GM18526 (cell line): ENCODE results near the gene ATG13.

Source experiments
- POLR2A ChIP-seq: IDR thresholded peaks from 3 replicates; pipeline ENCODE4 v1.6.1; 2011; ENCODE audit not compliant: insufficient read length; ENCODE audit errors: extremely low read depth

The ATG13 gene

DNA sequence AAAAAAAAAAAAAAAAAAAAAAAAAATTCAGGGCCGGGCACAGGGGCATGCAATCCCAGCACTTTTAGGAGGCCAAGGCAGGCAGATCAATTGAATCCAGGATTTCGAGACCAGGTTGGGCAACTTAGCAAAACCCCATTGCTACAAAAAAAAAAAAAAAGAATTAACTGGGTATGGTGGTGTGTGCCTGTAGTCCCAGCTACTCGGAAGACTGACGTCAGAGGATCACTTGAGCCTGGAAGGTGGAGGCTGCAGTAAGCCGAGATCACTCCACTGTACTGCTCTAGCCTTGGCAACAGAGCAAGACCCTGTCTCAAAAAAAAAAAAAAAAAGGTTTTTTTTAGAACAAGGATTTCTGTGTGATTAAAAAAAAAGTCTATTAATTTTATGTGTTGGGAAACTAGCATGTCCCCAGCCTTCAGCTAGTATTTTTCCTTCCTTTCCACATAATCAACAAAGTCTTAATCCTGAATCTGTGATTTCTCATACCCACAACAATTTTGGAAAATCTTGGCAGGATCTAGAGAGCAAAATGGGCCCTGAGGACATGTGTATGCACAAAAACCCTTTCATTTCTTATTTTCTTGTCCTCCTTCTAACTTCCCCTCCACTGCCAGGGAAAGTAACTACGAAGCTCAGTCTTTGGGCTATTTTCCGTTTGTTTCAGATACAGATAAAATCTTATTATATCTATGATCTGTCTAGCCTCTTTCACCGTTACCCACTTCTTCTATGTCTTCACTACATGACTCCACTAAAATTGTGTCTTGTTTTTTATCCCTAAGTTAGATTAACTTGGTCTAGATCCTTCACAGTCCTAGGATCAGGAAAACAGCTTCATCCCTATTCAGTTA is 17.8 kb upstream of the ATG13 start:
- TF ChIP-seq POLR2A = no peak

DNA sequence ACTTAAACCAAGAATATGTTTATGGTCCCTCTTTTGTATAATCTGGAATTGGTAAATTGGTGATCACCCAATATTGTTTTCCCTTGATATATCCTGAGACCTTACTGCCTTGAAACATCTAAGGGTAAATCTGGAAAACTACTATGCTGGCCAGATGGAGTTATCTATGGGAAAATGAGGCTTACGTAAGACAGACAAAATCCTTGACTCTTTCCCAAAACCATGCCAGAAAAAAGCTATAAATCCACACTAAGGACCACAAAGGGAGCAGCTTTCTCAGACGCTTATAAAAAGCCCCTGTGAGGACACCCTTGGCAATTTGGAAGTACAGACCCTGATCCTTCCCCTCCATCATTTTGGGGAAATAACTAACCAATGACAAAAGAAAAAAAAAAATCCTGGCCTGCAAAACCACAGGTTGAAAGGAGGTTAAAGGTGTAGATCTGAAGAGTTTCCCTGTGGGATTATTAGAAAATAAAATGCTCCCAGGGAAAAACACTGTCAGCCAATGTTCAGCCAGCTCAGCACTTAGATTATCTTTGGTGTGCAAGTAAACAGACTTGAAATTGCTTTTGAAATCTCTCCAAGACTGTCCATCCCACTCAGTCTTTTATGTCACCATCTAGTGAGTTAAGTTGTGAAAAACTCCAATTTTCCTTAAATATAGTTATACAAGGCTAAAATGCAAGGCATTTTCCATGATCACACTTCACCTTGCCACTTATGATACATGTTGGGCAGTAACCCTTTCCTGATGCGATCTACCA is 17.0 kb upstream of the ATG13 start:
- no peak for TF ChIP-seq POLR2A

DNA sequence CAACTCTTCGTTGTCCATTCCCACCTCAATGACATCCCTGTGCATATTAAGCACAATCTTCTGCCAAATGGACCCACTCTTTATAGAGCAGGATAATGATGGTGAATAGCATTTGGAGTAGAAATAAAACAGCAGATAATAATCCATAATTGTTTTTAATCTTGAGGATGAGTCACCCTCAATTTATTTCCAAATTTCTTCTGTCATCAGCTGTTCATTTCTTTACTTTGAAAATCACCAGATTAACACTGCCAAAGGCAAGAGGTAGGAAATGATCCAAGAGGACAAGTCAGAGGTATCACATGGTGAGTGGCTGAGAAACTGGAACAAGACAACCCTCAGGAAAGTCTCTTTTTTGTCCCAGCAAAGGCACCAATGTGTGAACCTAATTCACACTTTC is 16.2 kb upstream of the ATG13 start:
- TF ChIP-seq POLR2A = no peak

DNA sequence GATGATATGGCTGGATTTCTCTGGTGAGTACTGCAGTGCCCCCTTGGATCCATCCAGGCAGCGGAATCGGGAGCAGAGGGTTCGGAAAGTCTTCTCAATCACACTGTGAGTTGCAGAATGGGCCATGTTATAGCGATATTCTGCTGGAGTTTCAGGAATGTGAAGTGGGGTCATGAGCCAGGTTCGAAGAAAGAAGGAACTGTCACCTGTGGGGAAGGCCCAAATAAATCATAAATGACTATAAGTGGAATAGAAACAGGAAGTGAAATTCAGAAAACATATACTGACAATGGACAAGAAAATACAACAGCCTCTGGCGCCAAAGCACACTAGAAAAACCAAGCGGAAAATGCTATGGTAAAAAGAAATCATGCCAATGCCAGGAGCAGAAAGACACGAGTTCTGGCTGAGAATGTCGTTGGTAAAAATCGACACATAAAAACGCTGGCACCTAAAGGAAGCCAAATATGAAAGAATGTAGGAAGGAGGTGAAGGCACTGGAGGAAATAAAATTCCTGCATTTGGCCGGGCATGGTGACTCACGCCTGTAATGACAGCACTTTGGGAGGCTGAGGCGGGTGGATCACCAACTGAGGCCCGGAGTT is 13.5 kb upstream of the ATG13 start:
- no peak for TF ChIP-seq POLR2A

DNA sequence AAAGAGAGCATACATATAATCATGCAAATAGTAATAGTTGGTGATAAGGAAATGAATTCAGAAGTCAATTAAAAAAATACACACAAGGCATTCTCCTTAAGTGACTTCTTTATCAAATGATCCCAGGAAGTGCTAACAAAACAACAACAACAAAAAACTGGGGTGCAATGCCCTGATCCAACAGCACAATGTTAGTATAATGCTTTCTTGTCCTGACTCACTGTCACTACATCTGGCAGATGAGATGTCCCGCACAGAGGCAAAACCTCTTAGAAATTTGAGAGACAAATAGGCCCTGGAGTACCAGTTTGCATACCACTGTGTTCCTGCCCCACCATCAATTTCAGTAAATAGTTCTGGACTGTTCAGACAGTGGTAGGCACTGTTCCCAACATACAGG is 12.6 kb upstream of the ATG13 start:
- no peak for TF ChIP-seq POLR2A

DNA sequence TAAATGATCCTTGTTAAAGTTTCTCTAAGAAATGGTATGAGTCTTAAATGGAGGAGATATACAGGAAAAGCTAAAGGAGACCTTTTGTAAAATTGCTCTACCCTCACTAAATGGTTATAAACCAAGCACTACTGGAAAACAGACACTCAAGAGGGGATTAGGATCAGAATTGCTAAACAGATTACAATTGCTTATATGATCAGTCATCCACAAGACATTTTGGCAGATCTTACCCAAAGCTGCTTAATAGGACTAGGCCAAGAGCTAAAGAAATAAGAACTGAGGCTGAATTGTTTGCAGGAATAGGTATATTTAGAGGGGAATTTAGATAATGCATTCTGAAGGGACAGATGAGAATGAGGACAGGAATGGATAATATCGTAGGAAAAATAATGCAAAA is 9.8 kb upstream of the ATG13 start:
- no peak for TF ChIP-seq POLR2A

DNA sequence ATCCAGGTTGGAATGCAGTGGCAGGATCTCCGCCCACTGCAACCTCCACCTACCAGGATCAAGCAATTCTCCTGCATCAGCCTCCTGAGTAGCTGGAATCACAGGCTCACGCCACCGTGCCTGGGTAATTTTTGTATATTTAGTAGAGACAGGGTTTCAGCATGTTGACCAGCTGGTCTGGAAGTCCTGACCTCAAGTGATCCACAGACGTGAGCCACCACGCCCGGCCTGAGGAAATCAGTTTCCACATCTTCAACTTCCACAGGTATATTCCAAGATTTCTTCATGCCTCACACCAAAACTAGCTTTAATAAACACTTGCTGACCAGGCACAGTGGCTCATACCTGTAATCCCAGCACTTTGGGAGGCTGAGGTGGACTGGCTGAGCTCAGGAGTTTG is 8.0 kb upstream of the ATG13 start:
- no peak for TF ChIP-seq POLR2A

DNA sequence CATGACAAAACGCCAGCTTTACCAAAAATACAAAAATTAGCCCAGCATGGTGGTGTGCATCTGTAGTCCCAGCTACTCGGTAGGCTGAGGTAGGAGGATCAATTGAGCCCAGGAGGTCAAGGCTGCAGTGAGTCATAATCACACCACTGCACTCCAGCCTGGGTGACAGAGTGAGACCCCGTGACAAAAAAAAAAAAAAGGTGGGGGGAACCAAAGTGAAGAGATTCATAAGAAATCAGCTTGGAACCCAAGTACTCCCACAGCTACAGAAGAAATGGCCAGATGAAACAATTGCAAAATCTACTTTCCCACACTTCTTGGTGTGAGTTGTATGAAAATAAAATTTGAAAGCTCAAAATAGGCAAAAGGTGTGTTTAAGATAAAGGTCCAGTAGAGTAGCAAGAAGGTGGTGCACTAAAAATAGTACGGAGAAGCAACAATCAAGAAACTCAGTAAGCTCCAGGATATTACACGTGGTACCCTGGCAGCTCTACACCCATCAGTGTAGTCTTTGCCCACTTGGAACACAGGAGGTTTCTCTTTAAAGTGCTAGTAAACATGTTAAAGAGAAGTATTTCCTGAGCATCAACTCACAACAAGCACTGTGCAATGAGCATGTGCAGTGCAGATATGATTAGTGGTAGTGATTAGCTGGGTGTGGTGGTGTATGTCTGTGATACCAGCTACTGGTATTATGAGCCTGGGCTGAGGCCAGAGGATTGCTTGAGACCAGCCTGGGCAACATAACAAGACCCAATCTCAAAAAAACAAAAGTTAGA is 5.6 kb upstream of the ATG13 start:
- no peak for TF ChIP-seq POLR2A

DNA sequence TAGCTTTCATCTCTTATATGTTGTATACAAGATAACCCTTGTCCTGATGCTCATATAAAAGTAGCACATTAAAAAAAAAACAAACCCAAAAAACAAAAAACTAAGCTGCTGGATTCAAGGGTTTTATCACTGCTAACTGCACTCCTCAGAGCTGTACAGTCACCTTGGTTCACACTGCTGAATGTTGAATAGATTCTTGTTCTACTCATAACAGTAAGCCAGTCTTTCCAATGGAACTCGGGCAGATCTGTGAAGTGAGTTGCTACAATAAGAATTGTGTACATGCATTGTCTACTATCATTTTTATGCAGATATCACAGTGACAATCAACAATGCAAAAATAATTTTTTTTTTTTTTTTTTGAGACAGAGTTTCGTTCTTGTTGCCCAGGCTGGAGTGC is 5.0 kb upstream of the ATG13 start:
- TF ChIP-seq POLR2A = no peak

DNA sequence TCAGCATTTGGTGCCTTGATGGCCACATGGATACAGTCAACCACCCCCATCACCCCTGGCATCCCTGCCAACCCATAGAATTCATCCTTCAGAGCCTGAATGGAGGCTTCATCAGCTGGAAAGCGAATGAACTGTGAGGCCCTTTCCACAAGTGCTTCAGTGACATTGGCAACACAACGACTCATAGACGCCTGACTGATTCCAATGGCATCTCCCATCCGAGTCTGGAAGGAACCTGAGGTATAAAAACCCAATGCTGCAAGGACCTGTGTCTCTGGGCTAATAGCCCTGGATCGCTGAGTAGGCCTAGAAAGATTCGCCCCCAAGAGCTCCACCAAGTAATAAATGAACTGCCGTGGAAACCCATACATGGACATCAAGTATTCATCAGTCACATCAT is 1.6 kb upstream of the ATG13 start:
- no peak for TF ChIP-seq POLR2A

DNA sequence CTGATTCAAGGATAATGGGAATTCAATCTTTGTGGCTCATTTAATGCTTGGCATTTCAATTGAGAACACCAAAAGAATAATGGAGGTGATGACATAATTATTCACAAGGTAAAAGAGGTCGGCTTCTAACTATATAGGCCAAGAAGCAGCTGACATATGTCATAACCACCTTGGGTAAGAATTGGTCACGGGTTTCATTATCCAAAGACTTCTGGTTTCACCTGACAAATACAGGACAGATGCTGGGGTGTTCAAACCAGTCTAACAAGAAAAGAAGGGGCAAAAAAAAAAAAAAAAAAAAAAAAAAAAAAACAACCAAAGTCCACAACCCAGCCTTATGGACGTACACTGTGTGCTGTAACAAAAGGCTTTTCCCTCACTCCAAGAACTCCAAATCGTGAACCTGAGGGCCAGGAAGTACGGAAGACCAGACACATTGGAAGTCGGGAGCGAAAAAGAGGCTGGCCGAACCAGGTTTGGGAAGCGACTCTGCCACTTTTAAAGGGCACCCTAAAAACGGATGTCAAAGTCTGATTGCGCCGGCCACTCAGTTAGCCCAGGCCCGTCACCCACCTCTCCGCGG is 711 bp upstream of the ATG13 start:
- TF ChIP-seq POLR2A = peak; percentile 71

DNA sequence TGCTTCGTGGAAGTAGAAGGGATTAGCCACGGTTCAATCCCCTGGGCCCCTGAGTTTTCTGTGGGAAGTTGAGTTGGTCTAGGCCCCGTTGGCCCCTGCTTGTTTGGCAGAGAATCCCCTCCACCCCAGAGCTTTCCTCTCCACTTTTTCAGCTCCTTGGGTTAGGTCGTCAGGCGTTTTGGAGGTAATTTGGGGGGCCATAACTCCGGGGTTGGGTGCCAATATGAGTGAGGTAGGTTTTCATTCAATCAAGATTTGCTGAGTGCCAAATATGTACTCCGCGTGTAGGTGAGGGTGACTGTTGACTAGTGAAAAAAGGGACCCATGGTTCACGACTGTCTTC is 590 bp downstream of the ATG13 start:
- no peak for TF ChIP-seq POLR2A

DNA sequence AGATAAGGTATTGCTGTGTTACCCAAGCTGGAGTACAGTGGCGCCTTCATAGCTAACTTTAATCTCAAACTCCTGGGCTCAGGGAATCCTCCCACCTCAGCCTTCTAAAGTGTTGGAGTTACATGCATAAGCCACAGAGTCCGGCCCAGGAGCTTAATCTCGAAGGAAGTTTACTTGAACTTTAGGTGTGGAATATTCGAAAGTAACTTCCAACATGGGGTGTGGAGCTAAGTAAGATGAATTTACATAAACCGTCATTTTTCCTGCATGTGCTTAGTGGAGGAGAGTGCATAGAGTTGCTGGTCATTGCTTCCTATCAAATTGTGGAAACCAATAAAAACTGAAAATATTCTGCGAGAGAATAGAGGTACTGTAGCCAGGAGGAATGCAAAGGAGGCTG is 1.5 kb downstream of the ATG13 start:
- TF ChIP-seq POLR2A = no peak

DNA sequence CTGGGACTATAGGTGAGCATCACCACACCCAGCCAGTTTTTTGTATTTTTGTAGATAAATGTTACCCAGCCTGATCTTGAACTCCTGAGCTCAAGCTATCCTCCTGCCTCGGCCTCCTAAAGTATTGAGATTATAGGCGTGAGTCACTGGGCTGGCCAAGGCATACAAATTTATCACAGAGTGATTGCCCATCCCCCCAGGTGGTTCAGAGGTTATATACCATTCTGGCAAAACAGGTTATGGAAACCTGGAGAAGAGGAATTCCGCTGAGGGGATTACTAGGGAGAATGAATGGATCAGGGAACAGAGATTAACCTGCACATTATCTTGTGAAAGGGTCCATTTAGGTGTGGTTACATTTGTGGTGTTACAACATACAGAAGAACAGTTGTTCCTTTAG is 8.1 kb downstream of the ATG13 start:
- TF ChIP-seq POLR2A = no peak

DNA sequence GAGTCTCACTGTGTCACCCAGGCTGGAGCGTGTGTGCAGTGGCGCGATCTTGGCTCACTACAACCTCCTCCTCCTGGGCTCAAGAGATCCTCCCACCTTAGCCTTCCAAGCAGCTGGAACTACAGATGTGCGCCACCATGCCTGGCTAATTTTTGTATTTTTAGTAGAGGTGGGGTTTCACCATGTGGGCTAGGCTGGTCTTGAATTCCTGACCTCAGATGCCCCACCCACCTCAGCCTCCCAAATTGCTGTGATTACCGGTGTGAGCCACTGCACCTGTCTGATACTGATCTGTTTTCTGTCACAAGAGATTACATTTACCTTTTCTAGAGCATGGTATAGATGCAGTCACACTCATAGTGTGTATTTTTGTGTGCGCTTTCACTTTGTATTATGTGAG is 11.6 kb downstream of the ATG13 start:
- no peak for TF ChIP-seq POLR2A
